ENCODE results near the gene TTYH1.

TTYH1 gene

DNA sequence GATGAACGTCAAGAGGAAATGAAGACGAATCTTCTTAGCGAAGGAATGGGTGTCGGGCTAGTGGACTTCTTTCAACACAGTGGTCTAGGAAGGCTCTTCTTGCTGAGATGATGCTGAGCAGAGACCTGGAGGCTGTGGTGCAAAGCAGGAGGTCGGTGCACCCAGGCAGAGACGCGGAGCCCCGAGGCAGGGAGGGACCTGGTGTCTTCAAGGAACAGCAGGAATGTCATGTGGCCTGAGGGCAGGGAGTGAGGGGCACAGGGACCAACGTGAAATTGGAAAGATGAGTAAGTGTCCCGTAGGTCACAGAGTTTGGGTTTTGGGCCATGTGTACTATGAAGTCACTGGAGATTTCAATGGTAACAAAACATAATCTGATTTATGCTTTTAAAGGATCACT is 69.2 kb downstream of the TTYH1 start:
- DNase-seq: no peak

DNA sequence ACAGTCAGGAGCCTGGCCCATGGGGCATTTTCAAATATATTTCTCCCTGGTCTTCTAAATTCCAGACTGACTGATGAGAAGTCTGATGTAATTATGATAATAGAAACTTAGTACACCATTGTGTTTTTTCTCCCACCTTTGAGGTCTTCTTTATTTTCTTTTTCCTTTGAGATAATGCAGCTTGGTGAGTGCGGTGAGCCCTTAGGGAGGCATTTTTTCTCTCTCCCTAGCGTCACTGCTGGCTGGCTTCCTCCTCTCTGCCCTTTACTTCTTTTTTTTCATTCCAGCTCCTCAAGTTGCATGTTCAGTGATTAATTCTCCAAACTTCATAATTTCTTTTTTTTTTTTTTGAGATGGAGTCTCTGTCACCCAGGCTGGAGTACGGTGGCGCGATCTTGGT is 70.6 kb downstream of the TTYH1 start:
- no peak for DNase-seq
